HepG2 (cell line): ENCODE measurements around the gene OCSTAMP. TPM values are rescaled to one million over a fixed set of nuclear protein-coding genes. Genes with fewer than 3 reads are reported as not detected.

Experiments used
- ATF7-NPFF ChIP-seq: sonication (generic); formaldehyde crosslinking; IDR thresholded peaks from 2 replicates; pipeline ENCODE4 v1.8.1; 2023; ENCODE audit warnings: mild to moderate bottlenecking, low read depth, missing genetic modification reagents, moderate library complexity
- CC2D1A ChIP-seq: sonication (generic); formaldehyde crosslinking; IDR thresholded peaks from 2 replicates; pipeline ENCODE4 v1.8.1; 2023; ENCODE audit warnings: mild to moderate bottlenecking, missing genetic modification reagents
- KLF15 ChIP-seq: sonication (generic); formaldehyde crosslinking; IDR thresholded peaks from 2 replicates; pipeline ENCODE4 v1.8.1; 2023; ENCODE audit warnings: borderline replicate concordance, mild to moderate bottlenecking, inconsistent platforms, missing genetic modification reagents, mixed read lengths
- MAFF ChIP-seq: IDR thresholded peaks from 2 replicates; pipeline ENCODE4 v1.6.1; 2011; ENCODE audit warnings: low read depth, low read length, improper control_type of control experiment
- MED1 ChIP-seq: sonication (generic); formaldehyde crosslinking; IDR thresholded peaks from 2 replicates; pipeline ENCODE4 v1.4.0; 2020; ENCODE audit warnings: missing genetic modification reagents
- REXO4 ChIP-seq: sonication (generic); formaldehyde crosslinking; IDR thresholded peaks from 2 replicates; pipeline ENCODE4 v1.8.0; 2022; ENCODE audit warnings: missing genetic modification reagents, mild to moderate bottlenecking, borderline replicate concordance
- ZNF572 ChIP-seq: sonication (generic); formaldehyde crosslinking; IDR thresholded peaks from 2 replicates; pipeline ENCODE4 v1.5.1; 2020; ENCODE audit warnings: mild to moderate bottlenecking, missing genetic modification reagents
- ZNF607 ChIP-seq: sonication (generic); formaldehyde crosslinking; IDR thresholded peaks from 2 replicates; pipeline ENCODE4 v1.5.1; 2020; ENCODE audit warnings: missing genetic modification reagents, mild to moderate bottlenecking, borderline replicate concordance
- ZNF619 ChIP-seq: sonication (generic); formaldehyde crosslinking; IDR thresholded peaks from 2 replicates; pipeline ENCODE4 v1.4.0; 2020; ENCODE audit warnings: mild to moderate bottlenecking, missing genetic modification reagents
- ZNF678 ChIP-seq: sonication (generic); formaldehyde crosslinking; IDR thresholded peaks from 2 replicates; pipeline ENCODE4 v1.4.0; 2020; ENCODE audit warnings: mild to moderate bottlenecking, missing genetic modification reagents
- ZNF747 ChIP-seq: sonication (generic); formaldehyde crosslinking; IDR thresholded peaks from 2 replicates; pipeline ENCODE4 v1.8.1; 2023; ENCODE audit warnings: missing genetic modification reagents, mild to moderate bottlenecking, borderline replicate concordance
- polyA plus RNA-seq, 8 experiments: library from polyadenylated mRNA; depleted of rRNA in 3 of 8; stranded (reverse) in 7 of 8; unstranded in 1 of 8; fragments of >200 nt; fragmentation: Illumina TruSeq in 4 of 8; extraction: Trizol in 4 of 8; gene quantifications; 2 replicates each; pipeline versions ENCODE4 v1.2.1 to v1.2.3, GENCODE V29; 2011 to 2016; ENCODE audit warnings: low read depth in 4 of 8, missing spikeins in 1 of 8, mixed read lengths in 1 of 8; ENCODE audit not compliant: insufficient read depth in 1 of 8
- total RNA-seq, 5 experiments: library from RNA; depleted of rRNA; stranded (reverse); fragments of >200 nt; fragmentation: Illumina TruSeq; extraction: Trizol; gene quantifications; 2 replicates each; pipeline ENCODE4 v1.2.3, GENCODE V29; 2016; ENCODE audit warnings: low read depth in 1 of 5
- TF ChIP-seq, protein P1 (sequence below): sonication (generic); formaldehyde crosslinking; IDR thresholded peaks from 2 replicates; pipeline ENCODE4 v1.4.0; 2020; ENCODE audit warnings: mild to moderate bottlenecking, missing genetic modification reagents
- TF ChIP-seq, protein P2 (sequence below): sonication (generic); formaldehyde crosslinking; IDR thresholded peaks from 2 replicates; pipeline ENCODE4 v1.4.0; 2020; ENCODE audit warnings: mild to moderate bottlenecking, missing genetic modification reagents
- TF ChIP-seq, protein P3 (sequence below): sonication (generic); formaldehyde crosslinking; IDR thresholded peaks from 2 replicates; pipeline ENCODE4; 2020; ENCODE audit warnings: missing genetic modification reagents, mild to moderate bottlenecking, borderline replicate concordance
- TF ChIP-seq, protein P4 (sequence below): sonication (generic); formaldehyde crosslinking; IDR thresholded peaks from 2 replicates; pipeline ENCODE4 v1.8.1; 2023; ENCODE audit warnings: mild to moderate bottlenecking, missing genetic modification reagents
- TF ChIP-seq, protein P5 (sequence below): sonication (generic); formaldehyde crosslinking; IDR thresholded peaks from 2 replicates; pipeline ENCODE4 v1.4.0; 2020; ENCODE audit warnings: mild to moderate bottlenecking, missing genetic modification reagents
- TF ChIP-seq, protein P6 (sequence below): sonication (generic); formaldehyde crosslinking; IDR thresholded peaks from 2 replicates; pipeline ENCODE4 v1.4.0; 2020; ENCODE audit warnings: mild to moderate bottlenecking, missing genetic modification reagents, borderline replicate concordance

OCSTAMP gene
- total and polyA plus RNA-seq, 2 of the 13 experiments (the other 11 are each of a cell fraction or from before 2014, with no cell fraction given): not detected

DNA sequence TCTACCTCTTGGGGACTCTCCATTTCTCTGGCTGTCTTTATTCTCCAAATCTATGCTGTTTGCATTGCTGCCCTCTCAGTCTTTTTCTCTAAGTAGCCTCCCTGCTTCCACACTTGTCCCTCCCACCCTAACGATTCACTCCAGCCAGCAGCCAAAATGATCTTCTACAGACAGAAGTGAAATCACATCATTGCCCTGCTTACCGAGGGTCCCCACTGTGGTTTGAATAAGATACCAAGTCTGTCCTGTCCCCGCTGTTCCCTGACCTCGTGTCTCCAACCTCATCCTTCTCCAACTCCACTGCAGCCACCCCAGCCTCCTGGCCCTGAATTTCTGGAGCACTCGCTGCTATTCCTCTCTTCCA lies 11.5 kb upstream of the OCSTAMP start (continued):
- TF ChIP-seq, protein P1, sequence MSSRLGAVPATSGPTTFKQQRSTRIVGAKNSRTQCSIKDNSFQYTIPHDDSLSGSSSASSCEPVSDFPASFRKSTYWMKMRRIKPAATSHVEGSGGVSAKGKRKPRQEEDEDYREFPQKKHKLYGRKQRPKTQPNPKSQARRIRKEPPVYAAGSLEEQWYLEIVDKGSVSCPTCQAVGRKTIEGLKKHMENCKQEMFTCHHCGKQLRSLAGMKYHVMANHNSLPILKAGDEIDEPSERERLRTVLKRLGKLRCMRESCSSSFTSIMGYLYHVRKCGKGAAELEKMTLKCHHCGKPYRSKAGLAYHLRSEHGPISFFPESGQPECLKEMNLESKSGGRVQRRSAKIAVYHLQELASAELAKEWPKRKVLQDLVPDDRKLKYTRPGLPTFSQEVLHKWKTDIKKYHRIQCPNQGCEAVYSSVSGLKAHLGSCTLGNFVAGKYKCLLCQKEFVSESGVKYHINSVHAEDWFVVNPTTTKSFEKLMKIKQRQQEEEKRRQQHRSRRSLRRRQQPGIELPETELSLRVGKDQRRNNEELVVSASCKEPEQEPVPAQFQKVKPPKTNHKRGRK: 0 out of 2 replicates have a peak, but pooled peaks have one; percentile 27
- TF ChIP-seq, protein P2, sequence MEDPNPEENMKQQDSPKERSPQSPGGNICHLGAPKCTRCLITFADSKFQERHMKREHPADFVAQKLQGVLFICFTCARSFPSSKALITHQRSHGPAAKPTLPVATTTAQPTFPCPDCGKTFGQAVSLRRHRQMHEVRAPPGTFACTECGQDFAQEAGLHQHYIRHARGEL (CRISPR knock-in tag): peak; percentile 56; the same call in 1 of the 2 replicates
- TF ChIP-seq, protein P3, sequence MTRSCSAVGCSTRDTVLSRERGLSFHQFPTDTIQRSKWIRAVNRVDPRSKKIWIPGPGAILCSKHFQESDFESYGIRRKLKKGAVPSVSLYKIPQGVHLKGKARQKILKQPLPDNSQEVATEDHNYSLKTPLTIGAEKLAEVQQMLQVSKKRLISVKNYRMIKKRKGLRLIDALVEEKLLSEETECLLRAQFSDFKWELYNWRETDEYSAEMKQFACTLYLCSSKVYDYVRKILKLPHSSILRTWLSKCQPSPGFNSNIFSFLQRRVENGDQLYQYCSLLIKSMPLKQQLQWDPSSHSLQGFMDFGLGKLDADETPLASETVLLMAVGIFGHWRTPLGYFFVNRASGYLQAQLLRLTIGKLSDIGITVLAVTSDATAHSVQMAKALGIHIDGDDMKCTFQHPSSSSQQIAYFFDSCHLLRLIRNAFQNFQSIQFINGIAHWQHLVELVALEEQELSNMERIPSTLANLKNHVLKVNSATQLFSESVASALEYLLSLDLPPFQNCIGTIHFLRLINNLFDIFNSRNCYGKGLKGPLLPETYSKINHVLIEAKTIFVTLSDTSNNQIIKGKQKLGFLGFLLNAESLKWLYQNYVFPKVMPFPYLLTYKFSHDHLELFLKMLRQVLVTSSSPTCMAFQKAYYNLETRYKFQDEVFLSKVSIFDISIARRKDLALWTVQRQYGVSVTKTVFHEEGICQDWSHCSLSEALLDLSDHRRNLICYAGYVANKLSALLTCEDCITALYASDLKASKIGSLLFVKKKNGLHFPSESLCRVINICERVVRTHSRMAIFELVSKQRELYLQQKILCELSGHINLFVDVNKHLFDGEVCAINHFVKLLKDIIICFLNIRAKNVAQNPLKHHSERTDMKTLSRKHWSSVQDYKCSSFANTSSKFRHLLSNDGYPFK: 0 out of 2 replicates have a peak, but pooled peaks have one; percentile 43
- TF ChIP-seq ZNF607 (CRISPR knock-in tag) (0 out of 2 replicates have a peak, but pooled peaks have one; percentile 18), REXO4 (CRISPR knock-in tag) (no peak), ATF7-NPFF (CRISPR knock-in tag) (0 out of 2 replicates have a peak, but pooled peaks have one; percentile 27), KLF15 (CRISPR knock-in tag) (0 out of 2 replicates have a peak, but pooled peaks have one; percentile 25), ZNF678 (CRISPR knock-in tag) (no peak), MAFF (no peak), ZNF572 (CRISPR knock-in tag) (0 out of 2 replicates have a peak, but pooled peaks have one; percentile 28), MED1 (no peak), ZNF619 (0 out of 2 replicates have a peak, but pooled peaks have one; percentile 56), CC2D1A (CRISPR knock-in tag) (no peak), ZNF747 (peak; percentile 30; the same call in 1 of the 2 replicates)
- TF ChIP-seq, protein P4, sequence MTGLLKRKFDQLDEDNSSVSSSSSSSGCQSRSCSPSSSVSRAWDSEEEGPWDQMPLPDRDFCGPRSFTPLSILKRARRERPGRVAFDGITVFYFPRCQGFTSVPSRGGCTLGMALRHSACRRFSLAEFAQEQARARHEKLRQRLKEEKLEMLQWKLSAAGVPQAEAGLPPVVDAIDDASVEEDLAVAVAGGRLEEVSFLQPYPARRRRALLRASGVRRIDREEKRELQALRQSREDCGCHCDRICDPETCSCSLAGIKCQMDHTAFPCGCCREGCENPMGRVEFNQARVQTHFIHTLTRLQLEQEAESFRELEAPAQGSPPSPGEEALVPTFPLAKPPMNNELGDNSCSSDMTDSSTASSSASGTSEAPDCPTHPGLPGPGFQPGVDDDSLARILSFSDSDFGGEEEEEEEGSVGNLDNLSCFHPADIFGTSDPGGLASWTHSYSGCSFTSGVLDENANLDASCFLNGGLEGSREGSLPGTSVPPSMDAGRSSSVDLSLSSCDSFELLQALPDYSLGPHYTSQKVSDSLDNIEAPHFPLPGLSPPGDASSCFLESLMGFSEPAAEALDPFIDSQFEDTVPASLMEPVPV (CRISPR knock-in tag): no peak
- TF ChIP-seq, protein P5, sequence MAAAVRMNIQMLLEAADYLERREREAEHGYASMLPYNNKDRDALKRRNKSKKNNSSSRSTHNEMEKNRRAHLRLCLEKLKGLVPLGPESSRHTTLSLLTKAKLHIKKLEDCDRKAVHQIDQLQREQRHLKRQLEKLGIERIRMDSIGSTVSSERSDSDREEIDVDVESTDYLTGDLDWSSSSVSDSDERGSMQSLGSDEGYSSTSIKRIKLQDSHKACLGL (CRISPR knock-in tag): peak; percentile 64; the same call in 1 of the 2 replicates
- TF ChIP-seq, protein P6, sequence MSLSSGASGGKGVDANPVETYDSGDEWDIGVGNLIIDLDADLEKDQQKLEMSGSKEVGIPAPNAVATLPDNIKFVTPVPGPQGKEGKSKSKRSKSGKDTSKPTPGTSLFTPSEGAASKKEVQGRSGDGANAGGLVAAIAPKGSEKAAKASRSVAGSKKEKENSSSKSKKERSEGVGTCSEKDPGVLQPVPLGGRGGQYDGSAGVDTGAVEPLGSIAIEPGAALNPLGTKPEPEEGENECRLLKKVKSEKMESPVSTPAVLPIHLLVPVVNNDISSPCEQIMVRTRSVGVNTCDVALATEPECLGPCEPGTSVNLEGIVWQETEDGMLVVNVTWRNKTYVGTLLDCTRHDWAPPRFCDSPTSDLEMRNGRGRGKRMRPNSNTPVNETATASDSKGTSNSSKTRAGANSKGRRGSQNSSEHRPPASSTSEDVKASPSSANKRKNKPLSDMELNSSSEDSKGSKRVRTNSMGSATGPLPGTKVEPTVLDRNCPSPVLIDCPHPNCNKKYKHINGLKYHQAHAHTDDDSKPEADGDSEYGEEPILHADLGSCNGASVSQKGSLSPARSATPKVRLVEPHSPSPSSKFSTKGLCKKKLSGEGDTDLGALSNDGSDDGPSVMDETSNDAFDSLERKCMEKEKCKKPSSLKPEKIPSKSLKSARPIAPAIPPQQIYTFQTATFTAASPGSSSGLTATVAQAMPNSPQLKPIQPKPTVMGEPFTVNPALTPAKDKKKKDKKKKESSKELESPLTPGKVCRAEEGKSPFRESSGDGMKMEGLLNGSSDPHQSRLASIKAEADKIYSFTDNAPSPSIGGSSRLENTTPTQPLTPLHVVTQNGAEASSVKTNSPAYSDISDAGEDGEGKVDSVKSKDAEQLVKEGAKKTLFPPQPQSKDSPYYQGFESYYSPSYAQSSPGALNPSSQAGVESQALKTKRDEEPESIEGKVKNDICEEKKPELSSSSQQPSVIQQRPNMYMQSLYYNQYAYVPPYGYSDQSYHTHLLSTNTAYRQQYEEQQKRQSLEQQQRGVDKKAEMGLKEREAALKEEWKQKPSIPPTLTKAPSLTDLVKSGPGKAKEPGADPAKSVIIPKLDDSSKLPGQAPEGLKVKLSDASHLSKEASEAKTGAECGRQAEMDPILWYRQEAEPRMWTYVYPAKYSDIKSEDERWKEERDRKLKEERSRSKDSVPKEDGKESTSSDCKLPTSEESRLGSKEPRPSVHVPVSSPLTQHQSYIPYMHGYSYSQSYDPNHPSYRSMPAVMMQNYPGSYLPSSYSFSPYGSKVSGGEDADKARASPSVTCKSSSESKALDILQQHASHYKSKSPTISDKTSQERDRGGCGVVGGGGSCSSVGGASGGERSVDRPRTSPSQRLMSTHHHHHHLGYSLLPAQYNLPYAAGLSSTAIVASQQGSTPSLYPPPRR (CRISPR knock-in tag): no peak
